Activated effector memory CD4-positive, alpha-beta T cell treated with anti-CD3 and anti-CD28 coated beads, Interleukin-2, amount 50 U/mL, for 16 hours (primary cell): Measurements from ENCODE around the gene C17orf50.
A peak's percentile ranks its signal among the peaks of the same experiment; 100 is the strongest.
"Not testable (repeated sequence)": the region's sequence is repeated elsewhere in the genome, so short reads cannot be mapped to it uniquely, and the experiment has no call there.

Experiments
- DNase-seq: peaks from one replicate; pipeline ENCODE4 v3.0.0-alpha.2; 2020

Gene C17orf50

GRCh38 chr17:35735036-35735805 is 25.5 kb upstream of the C17orf50 start:
- DNase-seq: no peak

GRCh38 chr17:35736236-35736635 is 24.5 kb upstream of the C17orf50 start:
- DNase-seq: no peak

GRCh38 chr17:35738519-35739133 is 22.1 kb upstream of the C17orf50 start:
- no peak for DNase-seq

- no peak for DNase-seq
These were observed 20.5 kb upstream of the C17orf50 start for GRCh38 chr17:35740216-35740615.

- no peak for DNase-seq
These were observed 19.4 kb upstream of the C17orf50 start for GRCh38 chr17:35740997-35741931.

GRCh38 chr17:35742496-35742895 is 18.2 kb upstream of the C17orf50 start:
- DNase-seq: no peak

GRCh38 chr17:35742896-35743477 is 17.7 kb upstream of the C17orf50 start:
- no peak for DNase-seq

GRCh38 chr17:35743626-35744328 is 16.9 kb upstream of the C17orf50 start:
- no peak for DNase-seq

GRCh38 chr17:35744830-35745229 is 15.9 kb upstream of the C17orf50 start:
- no peak for DNase-seq

GRCh38 chr17:35745246-35745645 is 15.4 kb upstream of the C17orf50 start:
- DNase-seq: no peak

GRCh38 chr17:35745749-35746320 is 14.9 kb upstream of the C17orf50 start:
- DNase-seq: no peak

- DNase-seq: peak; percentile 89
These were observed 13.1 kb upstream of the C17orf50 start for GRCh38 chr17:35747540-35748017.

- no peak for DNase-seq
These were observed 12.3 kb upstream of the C17orf50 start for GRCh38 chr17:35748341-35748841.

- no peak for DNase-seq
These were observed 11.7 kb upstream of the C17orf50 start for GRCh38 chr17:35748979-35749378.

- DNase-seq: no peak
These were observed 10.9 kb upstream of the C17orf50 start for GRCh38 chr17:35749560-35750412.

GRCh38 chr17:35750526-35751395 is 9.9 kb upstream of the C17orf50 start:
- DNase-seq: no peak

- not testable (repeated sequence) for DNase-seq
These were observed 9.1 kb upstream of the C17orf50 start for GRCh38 chr17:35751541-35751940.

GRCh38 chr17:35752471-35752870 is 8.2 kb upstream of the C17orf50 start:
- no peak for DNase-seq

- DNase-seq: no peak
These were observed 7.5 kb upstream of the C17orf50 start, which contains the start of gene GAS2L2 for GRCh38 chr17:35752945-35753764. Gene GAS2L2, minus strand, starts transcription at chr17:35753239. Its CDS starts 389 bp downstream, at chr17:35752850.
